DLD1 (cell line): Measurements from ENCODE around the gene GALNTL6.

Source experiments
- in situ Hi-C: cut with HindIII; loops from 2 replicates; pipeline ENCODE4 v1.10.0; 2017; ENCODE audit warnings: low sequenced_read_pairs

GALNTL6 gene

GRCh38 chr4:172173206-172173605 lies 360.0 kb downstream of the GALNTL6 start:
- in situ Hi-C loops = no loop called here

- in situ Hi-C loops = no loop called here
These were observed 364.2 kb downstream of the GALNTL6 start for GRCh38 chr4:172177382-172177781.

GRCh38 chr4:172188248-172188988 lies 375.2 kb downstream of the GALNTL6 start:
- in situ Hi-C loops = no loop called here

- in situ Hi-C loops = no loop called here
These were observed 389.4 kb downstream of the GALNTL6 start for GRCh38 chr4:172202480-172203076.

- in situ Hi-C loops = no loop called here
These were observed 394.1 kb downstream of the GALNTL6 start for GRCh38 chr4:172207258-172207657.

GRCh38 chr4:172207886-172208285 lies 394.7 kb downstream of the GALNTL6 start:
- in situ Hi-C loops = no loop called here

GRCh38 chr4:172220679-172221078 lies 407.5 kb downstream of the GALNTL6 start:
- in situ Hi-C loops = no loop called here

- in situ Hi-C loops = no loop called here
These were observed 412.3 kb downstream of the GALNTL6 start for GRCh38 chr4:172225457-172225856.

- in situ Hi-C loops = no loop called here
These were observed 419.8 kb downstream of the GALNTL6 start for GRCh38 chr4:172232966-172233365.

GRCh38 chr4:172243551-172243950 lies 430.3 kb downstream of the GALNTL6 start:
- in situ Hi-C loops = no loop called here

GRCh38 chr4:172245516-172245915 lies 432.3 kb downstream of the GALNTL6 start:
- in situ Hi-C loops = no loop called here

GRCh38 chr4:172253409-172253808 lies 440.2 kb downstream of the GALNTL6 start:
- in situ Hi-C loops = no loop called here

GRCh38 chr4:172256820-172257219 lies 443.6 kb downstream of the GALNTL6 start:
- in situ Hi-C loops = no loop called here

- in situ Hi-C loops = no loop called here
These were observed 457.2 kb downstream of the GALNTL6 start for GRCh38 chr4:172270397-172270796.

GRCh38 chr4:172287117-172287516 lies 473.9 kb downstream of the GALNTL6 start:
- in situ Hi-C loops = no loop called here

- in situ Hi-C loops = no loop called here
These were observed 492.5 kb downstream of the GALNTL6 start for GRCh38 chr4:172305698-172306097.

GRCh38 chr4:172308078-172308477 lies 494.9 kb downstream of the GALNTL6 start:
- in situ Hi-C loops = no loop called here

- in situ Hi-C loops = no loop called here
These were observed 498.5 kb downstream of the GALNTL6 start for GRCh38 chr4:172311682-172312081.

GRCh38 chr4:172323288-172323687 lies 510.1 kb downstream of the GALNTL6 start:
- in situ Hi-C loops = no loop called here

GRCh38 chr4:172344308-172344938 lies 531.2 kb downstream of the GALNTL6 start:
- in situ Hi-C loops = no loop called here

- in situ Hi-C loops = no loop called here
These were observed 535.2 kb downstream of the GALNTL6 start for GRCh38 chr4:172348426-172348825.

GRCh38 chr4:172352356-172352755 lies 539.2 kb downstream of the GALNTL6 start:
- in situ Hi-C loops = no loop called here
